SK-N-MC (cell line): ENCODE measurements around the gene MAGI1.
"Not testable (repeated sequence)": the region's sequence is repeated elsewhere in the genome, so short reads cannot be mapped to it uniquely, and the experiment has no call there.

Source experiments
- EZH2 ChIP-seq: fragments of 200-600 bp; sonication (generic); IDR thresholded peaks from one replicate; pipeline ENCODE4 v1.6.1; 2017; ENCODE audit warnings: antibody characterized with exemption
- FOXP2 ChIP-seq: optimal IDR thresholded peaks from 2 replicates; pipeline ENCODE3; 2011; ENCODE audit warnings: mild to moderate bottlenecking, moderate library complexity; ENCODE audit not compliant: insufficient read depth; ENCODE audit errors: extremely low read length, control extremely low read depth
- POLR2AphosphoS5 ChIP-seq: IDR thresholded peaks from 2 replicates; pipeline ENCODE4 v1.6.1; 2012; ENCODE audit warnings: mild to moderate bottlenecking, low read depth, low read length, borderline replicate concordance

GRCh38 chr3:65891477-65891876, 147.2 kb downstream of the MAGI1 start:
- not testable (repeated sequence) for TF ChIP-seq POLR2AphosphoS5, EZH2, FOXP2
